ENCODE measurements around the gene NR2C2. TPM values are rescaled to one million over a fixed set of nuclear protein-coding genes. Genes with fewer than 3 reads are reported as not detected.

The NR2C2 gene
- total and polyA plus RNA-seq, 2 of the 13 experiments (the other 11 are each of a cell fraction or from before 2014, with no cell fraction given): 7.8 to 11.8 TPM

GRCh38 chr3:14947100-14947885, at the start of gene NR2C2 (continued):
- TF ChIP-seq ZBTB2 (CRISPR knock-in tag; IDR thresholded peaks at IDR 0.05; ENCODE audit: low read depth) (peak; percentile 88), ZMYM2 (CRISPR knock-in tag; IDR thresholded peaks at IDR 0.05) (no peak), KIAA2018 (CRISPR knock-in tag; IDR thresholded peaks at IDR 0.05; ENCODE audit: borderline replicate concordance) (no peak), ZNF318 (CRISPR knock-in tag; IDR thresholded peaks at IDR 0.05) (no peak), ZNF446 (CRISPR knock-in tag; IDR thresholded peaks at IDR 0.05) (no peak; the same call in 1 of the 2 replicates), ZNF382 (CRISPR knock-in tag; IDR thresholded peaks at IDR 0.05; ENCODE audit: borderline replicate concordance) (no peak), ZNF710 (CRISPR knock-in tag; IDR thresholded peaks at IDR 0.05; ENCODE audit: borderline replicate concordance) (no peak)
